Mammary epithelial cell (primary cell): Measurements from ENCODE around the gene SMAD4.

Experiments
- EZH2 ChIP-seq: IDR thresholded peaks from 2 replicates; pipeline ENCODE4 v1.6.1; 2012; ENCODE audit warnings: low read length, inconsistent platforms, borderline replicate concordance
- TF ChIP-seq, protein P1 (sequence below), 2 donors: IDR thresholded peaks in 1 of 2; conservative IDR thresholded peaks in 1 of 2; 2 replicates each; pipeline ENCODE4 v1.5.1; 2011 to 2012; ENCODE audit warnings: inconsistent platforms in 2 of 2, low read length in 2 of 2, mild to moderate bottlenecking in 2 of 2, control low read depth in 1 of 2, low read depth in 1 of 2; ENCODE audit not compliant: insufficient read depth in 1 of 2; ENCODE audit errors: extremely low read depth in 1 of 2

DNA sequence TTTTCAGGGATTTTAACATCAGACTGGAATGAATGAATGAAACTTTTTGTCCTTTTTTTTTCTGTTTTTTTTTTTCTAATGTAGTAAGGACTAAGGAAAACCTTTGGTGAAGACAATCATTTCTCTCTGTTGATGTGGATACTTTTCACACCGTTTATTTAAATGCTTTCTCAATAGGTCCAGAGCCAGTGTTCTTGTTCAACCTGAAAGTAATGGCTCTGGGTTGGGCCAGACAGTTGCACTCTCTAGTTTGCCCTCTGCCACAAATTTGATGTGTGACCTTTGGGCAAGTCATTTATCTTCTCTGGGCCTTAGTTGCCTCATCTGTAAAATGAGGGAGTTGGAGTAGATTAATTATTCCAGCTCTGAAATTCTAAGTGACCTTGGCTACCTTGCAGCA is 53.4 kb downstream of the SMAD4 start:
- no peak for TF ChIP-seq EZH2
- TF ChIP-seq, protein P1, sequence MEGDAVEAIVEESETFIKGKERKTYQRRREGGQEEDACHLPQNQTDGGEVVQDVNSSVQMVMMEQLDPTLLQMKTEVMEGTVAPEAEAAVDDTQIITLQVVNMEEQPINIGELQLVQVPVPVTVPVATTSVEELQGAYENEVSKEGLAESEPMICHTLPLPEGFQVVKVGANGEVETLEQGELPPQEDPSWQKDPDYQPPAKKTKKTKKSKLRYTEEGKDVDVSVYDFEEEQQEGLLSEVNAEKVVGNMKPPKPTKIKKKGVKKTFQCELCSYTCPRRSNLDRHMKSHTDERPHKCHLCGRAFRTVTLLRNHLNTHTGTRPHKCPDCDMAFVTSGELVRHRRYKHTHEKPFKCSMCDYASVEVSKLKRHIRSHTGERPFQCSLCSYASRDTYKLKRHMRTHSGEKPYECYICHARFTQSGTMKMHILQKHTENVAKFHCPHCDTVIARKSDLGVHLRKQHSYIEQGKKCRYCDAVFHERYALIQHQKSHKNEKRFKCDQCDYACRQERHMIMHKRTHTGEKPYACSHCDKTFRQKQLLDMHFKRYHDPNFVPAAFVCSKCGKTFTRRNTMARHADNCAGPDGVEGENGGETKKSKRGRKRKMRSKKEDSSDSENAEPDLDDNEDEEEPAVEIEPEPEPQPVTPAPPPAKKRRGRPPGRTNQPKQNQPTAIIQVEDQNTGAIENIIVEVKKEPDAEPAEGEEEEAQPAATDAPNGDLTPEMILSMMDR (conservative IDR thresholded peaks at IDR 0.05 in 1 of 2, IDR thresholded peaks at IDR 0.05 in 1 of 2; ENCODE audit: extremely low read depth in 1 of 2, insufficient read depth in 1 of 2, low read depth in 1 of 2, low read length in 2 of 2) = no peak
